Adrenal gland (tissue), 5 donors: ENCODE data around the gene TIMP3.

Experiments used
- POLR2A ChIP-seq, 2 donors: fragments of 450-650 bp; IDR thresholded peaks; one replicate each; pipeline ENCODE4 v1.6.1; 2017; ENCODE audit warnings: antibody characterized with exemption in 2 of 2, mild to moderate bottlenecking in 2 of 2, moderate library complexity in 1 of 2
- TF ChIP-seq, protein P1 (sequence below), 6 experiments: fragments of 450-650 bp in 4 of 6; fragments of 200-600 bp in 2 of 6; sonication (generic) in 1 of 6; IDR thresholded peaks; 1 replicate in 5 of 6; 2 replicates in 1 of 6; pipeline versions ENCODE4 v1.5.1 to v1.8.0; 2016 to 2021; ENCODE audit warnings: antibody characterized with exemption in 6 of 6, mild to moderate bottlenecking in 2 of 6, moderate library complexity in 1 of 6
- donor health status: DM: no; HTN: no; CAD: no.

GRCh38 chr22:32850591-32851517 lies 49.3 kb downstream of the TIMP3 start:
- TF ChIP-seq POLR2A (IDR thresholded peaks at IDR 0.05): no peak
- TF ChIP-seq, protein P1, sequence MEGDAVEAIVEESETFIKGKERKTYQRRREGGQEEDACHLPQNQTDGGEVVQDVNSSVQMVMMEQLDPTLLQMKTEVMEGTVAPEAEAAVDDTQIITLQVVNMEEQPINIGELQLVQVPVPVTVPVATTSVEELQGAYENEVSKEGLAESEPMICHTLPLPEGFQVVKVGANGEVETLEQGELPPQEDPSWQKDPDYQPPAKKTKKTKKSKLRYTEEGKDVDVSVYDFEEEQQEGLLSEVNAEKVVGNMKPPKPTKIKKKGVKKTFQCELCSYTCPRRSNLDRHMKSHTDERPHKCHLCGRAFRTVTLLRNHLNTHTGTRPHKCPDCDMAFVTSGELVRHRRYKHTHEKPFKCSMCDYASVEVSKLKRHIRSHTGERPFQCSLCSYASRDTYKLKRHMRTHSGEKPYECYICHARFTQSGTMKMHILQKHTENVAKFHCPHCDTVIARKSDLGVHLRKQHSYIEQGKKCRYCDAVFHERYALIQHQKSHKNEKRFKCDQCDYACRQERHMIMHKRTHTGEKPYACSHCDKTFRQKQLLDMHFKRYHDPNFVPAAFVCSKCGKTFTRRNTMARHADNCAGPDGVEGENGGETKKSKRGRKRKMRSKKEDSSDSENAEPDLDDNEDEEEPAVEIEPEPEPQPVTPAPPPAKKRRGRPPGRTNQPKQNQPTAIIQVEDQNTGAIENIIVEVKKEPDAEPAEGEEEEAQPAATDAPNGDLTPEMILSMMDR (IDR thresholded peaks at IDR 0.05): no peak
